PC-3 (cell line): ENCODE measurements around the gene MED13L.

Source experiments
- EZH2phosphoT487 ChIP-seq: fragments of 300-600 bp; sonication (generic); IDR thresholded peaks from 2 replicates; pipeline ENCODE4 v1.6.1; 2018; ENCODE audit warnings: mild to moderate bottlenecking, antibody characterized with exemption, low read length, borderline replicate concordance
- TF ChIP-seq, protein P1 (sequence below): fragments of 300-600 bp; sonication (generic); conservative IDR thresholded peaks from 2 replicates; pipeline ENCODE4 v1.5.1; 2017; ENCODE audit warnings: antibody characterized with exemption, low read depth, mild to moderate bottlenecking, low read length

DNA sequence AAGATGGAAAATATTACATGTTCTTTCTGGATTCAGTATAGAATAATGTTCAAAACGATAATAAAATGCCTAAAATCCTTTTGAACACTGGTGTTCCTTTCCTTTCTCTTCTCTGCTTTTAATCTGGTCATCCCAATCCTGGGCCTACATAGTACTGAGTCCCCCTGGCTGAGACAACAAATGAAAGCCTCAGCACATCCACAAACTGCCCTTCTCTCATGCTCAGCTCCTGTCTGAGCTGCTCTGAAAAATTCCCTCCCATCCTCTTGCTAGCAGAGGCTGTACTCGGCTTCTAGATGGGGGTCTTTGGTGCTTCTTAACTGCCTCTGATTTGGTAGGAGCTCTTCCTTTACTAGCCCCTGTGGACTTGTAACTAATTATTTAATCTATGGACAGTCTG lies 232.3 kb downstream of the MED13L start:
- no peak for TF ChIP-seq EZH2phosphoT487
- TF ChIP-seq, protein P1, sequence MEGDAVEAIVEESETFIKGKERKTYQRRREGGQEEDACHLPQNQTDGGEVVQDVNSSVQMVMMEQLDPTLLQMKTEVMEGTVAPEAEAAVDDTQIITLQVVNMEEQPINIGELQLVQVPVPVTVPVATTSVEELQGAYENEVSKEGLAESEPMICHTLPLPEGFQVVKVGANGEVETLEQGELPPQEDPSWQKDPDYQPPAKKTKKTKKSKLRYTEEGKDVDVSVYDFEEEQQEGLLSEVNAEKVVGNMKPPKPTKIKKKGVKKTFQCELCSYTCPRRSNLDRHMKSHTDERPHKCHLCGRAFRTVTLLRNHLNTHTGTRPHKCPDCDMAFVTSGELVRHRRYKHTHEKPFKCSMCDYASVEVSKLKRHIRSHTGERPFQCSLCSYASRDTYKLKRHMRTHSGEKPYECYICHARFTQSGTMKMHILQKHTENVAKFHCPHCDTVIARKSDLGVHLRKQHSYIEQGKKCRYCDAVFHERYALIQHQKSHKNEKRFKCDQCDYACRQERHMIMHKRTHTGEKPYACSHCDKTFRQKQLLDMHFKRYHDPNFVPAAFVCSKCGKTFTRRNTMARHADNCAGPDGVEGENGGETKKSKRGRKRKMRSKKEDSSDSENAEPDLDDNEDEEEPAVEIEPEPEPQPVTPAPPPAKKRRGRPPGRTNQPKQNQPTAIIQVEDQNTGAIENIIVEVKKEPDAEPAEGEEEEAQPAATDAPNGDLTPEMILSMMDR, result no peak
